Medulla oblongata (tissue), 1 donor: ENCODE data around the gene LARP1.
"Not testable (repeated sequence)": the region's sequence is repeated elsewhere in the genome, so short reads cannot be mapped to it uniquely, and the experiment has no call there.

Source experiments
- DNase-seq: peaks from one replicate; pipeline ENCODE4 v3.0.0-alpha.2; 2015; ENCODE audit errors: extremely low spot score

The LARP1 gene

DNA sequence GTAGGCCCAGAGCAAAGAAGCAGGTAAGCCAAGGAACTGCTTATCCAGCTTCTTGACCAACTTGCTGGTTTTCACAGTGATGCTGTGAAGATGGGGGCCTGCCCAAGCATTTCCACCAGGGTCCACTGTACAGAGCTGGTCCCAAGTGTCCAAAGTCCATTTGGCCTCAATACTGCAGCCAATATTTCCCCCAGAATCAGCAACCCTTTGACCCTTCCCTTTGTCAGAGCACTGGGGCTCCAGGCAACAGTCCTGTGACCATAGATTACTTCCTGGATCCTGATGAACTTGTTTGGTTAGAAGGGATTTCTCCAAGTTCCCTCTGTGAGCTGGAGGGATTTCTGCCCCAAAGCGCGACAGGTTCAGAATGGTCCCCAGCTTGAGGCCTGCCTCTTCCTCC, 68.9 kb downstream of the LARP1 start:
- no peak for DNase-seq

DNA sequence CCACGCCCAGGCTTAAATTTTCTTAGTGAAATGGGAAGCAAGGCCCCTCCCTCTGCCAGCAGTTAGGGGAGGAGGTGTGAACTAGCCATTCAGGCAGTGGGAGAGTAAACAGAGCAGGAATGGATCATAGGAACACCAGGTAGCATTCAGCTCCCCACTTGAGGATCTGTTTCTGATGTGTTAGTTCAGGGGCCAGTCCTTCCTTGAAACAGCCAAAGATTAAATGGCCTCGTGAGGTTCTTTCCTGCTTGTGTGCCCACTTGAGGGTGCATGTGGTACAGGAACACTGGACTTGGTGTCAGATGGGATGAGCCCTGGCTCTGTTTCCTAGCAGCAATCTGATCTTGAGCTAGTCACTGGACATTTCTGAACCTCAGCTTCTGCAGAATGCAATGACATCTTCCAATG, 74.0 kb downstream of the LARP1 start:
- no peak for DNase-seq

DNA sequence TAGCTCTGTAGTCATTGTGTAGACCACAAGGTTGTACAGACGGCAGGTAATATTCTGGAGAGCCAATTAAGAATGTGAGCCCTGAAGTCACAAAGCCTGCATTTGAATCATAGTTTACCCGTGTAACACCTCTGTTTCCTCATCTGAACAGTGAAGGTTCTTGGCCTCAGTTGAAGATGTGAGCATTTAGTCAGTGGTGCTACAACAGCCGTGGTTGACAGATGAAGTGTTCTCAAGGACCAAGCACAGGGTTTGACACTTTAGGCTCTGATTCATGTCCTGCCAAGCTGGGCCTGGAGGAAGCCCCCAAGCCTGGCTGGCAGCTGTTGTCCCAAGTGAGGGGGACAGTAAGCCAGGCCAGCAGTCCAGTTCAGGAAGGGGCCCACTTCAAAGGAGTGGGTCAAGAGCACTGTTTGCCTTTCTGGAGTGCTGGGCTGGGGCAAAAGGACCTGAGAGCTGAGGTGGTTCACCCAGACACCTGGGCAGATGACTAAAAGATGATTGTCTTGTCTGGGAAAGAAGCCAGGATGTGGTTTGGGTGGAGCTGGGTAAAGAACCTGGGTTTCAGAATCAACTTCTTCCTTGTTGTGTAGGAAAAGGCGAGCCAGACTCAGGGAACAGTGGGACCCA, 74.5 kb downstream of the LARP1 start:
- DNase-seq = no peak

DNA sequence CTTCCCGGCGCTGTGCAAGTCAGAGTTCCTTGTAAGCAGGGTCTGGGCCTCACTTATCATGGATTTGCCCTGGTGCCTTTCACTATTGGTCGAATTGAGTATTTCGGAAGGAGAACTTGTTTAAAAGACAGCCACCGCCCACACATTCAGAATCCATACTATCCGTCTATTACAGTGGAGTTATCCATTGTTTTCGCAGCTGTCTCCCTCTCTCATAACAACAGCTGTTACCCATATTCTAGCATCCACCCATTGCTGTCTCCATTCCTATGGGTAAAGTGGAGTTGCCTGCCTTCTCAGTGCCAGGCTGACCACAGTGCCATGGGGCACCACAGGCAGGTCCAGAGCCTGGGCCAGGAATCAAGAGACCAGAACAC, 75.0 kb downstream of the LARP1 start:
- no peak for DNase-seq

DNA sequence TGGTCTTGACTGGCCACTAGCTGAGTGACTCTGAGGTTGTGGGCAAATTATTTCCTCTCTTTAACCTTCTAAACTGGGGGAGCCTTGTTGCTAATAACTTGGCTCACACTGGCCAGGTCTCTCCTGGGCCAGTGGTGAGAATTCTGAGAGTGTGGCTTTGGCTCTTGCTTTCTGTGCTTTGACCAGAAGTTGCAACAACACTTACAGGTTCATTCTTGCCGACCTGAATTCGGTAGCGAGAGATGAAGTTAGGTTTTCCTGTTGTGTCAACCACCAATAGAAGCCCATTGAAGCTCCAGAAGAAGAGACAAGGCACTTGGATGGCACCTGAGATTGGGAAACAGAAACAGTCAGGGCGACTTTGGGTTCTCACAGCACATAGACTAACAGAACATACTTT, 75.4 kb downstream of the LARP1 start:
- no peak for DNase-seq

DNA sequence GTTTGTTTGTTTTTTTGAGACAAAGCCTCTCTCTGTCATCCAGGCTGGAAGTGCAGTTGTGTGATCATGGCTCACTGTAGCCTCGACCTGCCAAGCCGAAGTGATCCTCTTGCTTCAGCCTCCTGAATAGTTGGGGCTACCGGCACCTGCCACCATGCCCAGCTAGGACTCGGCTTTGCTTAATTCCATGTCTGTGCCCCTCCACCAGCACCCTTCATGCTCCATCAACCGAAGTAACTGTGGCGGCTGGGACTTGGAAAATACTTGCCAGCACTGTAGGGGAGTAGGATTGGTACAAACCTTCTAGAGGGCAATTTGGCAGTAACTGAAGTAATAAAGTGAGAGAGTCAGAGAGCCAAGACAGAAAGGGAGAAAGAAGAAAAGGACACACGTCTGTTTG, 76.3 kb downstream of the LARP1 start:
- DNase-seq = no peak

DNA sequence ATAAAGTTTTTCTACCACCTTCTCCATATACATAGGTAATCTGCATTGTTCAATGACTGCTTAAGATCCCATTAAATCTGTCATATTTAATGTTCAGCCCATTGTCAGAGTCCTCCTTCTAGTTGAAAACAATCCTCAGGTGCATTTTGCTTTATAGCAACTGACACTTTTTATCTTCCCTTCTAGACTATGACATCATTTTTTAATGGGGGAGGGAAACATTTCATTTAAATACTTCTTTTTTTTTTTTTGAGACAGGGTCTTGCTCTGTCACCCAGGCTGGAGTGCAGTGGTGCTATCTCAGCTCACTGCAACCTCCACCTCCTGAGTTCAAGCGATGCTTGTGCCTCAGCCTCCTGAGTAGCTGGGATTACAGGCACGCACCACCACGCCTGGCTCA, 77.6 kb downstream of the LARP1 start:
- DNase-seq = not testable (repeated sequence)

DNA sequence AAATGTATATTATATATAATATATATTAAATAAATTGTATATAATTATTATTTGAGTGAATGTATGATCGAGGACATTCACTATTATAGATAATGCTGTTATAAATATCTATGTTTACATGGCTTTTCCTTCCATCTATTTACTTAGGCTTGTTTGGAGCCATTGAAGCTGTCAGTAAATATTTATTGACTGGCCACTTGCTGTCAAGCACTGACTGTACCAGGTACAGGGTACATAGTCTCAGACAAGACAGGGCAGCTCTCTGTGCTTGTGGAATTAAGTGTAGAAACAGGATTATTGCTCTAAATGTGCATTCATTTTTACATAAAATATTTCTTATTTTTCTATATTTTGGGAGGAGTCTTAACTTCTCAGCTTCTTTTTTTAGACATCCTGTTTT, 78.9 kb downstream of the LARP1 start:
- no peak for DNase-seq

DNA sequence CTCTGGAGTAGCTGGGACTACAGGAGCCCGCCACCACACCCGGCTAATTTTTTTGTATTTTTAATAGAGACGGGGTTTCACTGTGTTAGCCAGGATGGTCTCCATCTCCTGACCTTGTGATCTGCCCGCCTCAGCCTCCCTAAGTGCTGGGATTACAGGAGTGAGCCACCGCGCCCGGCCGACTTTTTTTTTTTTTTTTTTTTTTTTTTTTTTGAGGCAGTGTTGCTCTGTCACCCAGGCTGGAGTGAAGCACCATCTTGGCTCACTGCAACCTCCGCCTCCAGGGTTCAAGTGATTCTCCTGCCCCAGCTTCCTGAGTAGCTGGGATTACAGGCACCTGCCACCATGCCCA, 80.5 kb downstream of the LARP1 start:
- DNase-seq = not testable (repeated sequence)

DNA sequence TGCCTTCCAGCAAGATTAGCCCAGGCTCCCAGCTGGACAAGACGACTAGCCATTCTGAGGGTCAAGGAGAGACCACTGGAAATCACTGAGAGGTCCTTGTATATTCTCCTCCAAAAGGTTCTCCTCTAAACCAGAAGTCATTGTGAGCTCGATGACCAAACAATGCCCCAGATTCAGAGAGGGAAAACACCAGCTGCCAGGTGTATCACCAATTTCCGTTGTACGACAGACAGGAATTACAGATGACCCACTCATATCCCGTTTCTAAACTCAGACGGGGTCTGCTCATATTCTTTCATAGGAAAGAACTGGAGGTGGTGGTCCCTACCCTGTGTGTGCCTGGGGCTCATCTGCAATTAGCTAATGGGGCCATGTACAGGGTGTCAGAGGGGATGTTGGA, 81.0 kb downstream of the LARP1 start:
- no peak for DNase-seq

DNA sequence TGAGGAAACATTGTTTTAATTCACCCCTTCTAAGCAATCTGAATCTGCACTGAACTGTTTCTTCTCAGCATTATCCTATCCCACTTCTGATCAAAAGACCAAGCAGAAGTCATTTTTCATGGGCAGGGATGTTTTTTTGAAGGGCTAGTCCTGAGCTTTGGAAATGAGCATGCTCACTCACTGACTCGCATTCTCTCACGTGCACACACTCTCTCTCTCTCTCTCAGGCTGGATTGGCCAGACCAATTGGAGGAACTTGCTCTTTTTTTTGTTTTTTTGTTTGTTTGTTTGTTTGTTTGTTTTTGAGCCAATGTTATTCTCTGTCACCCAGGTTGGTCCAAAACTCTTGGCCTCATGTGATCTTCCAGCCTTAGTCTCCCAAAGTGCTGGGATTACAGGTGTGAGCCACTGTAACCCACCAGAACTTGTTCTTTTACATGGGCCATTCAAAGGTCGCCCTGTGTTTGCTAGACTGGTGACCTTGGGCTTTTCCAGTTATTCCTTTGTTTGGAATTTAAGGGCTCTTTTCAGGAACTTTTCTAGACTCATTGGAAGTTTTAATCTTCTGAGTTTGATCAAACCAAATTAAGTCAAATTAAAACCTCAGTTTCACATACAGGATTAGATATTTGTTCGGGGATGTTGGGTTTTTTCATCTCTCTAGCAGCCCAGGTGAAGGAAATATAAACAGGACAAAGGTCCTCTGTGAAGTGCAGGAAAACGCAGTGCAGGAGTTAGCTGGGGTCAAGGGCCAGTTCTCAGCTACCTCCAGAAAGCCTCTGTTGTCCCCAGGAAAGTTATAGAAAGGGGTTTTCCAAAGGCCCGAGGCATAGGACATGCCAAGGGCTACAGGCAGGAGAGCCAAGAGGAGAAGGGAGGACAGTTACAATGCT, 82.1 kb downstream of the LARP1 start:
- no peak for DNase-seq

DNA sequence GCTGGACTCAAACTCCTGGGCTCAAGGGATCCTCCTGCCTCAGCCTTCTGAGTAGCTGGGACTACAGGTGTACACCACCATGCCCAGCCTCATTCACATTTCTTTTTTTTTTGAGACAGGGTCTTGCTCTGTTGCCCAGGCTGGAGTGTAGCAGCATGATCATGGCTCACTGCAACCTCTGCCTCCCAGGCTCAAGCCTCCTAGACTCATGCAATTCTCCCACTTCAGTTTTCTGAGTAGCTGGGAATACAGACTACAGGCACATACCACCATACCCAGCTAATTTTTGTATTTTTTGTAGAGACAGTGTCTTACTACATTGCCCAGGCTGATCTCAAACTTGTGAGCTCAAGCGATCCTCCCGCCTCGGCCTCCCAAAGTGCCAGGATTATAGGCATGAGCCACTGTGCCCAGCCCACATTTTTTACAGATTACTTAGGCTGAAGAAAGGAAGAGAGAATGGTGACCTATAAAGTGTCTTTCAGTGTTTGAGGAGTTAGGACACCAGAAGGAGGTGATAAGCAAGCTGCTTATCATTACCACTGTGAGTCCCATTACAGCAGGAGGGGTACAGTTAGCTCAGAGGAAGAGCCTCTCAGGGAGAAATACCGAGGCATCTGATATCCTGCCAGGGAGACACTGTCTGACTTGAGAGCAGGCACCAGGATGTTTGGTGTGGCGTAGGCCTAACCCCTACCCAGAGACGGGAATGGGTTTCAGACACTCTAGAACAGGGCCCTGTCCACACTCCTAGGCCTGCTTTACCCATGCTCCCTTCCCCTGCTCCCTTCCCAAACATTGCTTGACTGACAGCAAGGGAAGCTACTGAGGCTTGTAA, 85.5 kb downstream of the LARP1 start:
- DNase-seq = no peak

DNA sequence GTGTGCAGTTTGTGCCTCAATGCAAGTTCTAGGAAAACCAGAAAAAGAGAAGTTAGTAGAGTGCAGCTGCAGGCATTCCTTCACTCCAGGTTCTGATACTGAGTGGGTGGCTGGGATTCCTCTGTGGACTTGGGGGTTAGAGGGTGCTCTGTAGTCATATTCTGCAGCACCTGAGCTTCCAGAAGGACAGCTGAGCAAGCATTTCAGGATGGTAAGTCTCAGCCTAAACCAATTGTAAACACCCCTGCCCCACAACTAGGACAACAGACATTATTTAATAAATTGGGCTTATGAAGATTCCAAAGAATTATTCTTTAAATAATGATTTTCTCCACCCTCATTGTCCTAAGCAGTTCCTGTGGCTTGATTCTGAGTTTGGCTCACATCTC, 86.1 kb downstream of the LARP1 start:
- DNase-seq = no peak

DNA sequence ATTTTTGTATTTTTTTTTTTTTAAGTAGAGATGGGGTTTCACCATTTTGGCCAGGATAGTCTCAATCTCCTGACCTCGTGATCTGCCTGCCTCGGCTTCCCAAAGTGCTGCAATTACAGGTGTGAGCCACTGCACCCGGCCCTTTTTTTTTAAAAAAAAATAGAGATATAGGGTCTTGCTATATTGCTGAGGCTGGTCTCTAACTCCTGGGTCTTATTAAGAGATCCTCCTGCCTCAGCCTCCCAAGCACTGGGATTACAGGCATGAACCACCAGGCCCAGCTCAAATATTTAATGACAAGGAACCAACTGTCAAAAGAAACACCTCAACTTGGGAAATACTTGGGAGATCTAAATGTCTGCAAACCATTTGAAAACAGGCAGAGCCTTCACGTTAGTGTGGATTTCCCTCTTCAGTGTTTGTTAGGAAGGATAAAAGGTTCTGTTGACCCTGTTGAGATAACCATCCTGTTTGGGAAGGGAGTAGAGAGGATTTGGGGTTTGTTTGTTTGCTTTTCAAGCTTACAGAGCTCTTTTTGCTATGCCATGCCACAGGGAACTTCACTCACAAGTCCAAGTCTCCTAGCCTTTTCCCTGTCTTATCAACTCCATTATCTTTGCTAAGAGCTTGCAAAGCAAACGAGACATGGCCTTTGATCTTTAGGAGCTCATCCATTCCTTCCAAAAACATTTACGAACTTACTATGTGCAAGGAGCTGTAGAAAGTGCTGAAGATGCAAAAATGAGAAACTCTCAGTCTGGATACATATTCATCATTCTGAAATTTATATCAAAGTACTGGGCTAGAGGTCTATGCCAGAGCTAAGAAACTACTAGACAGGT, 87.7 kb downstream of the LARP1 start:
- no peak for DNase-seq

DNA sequence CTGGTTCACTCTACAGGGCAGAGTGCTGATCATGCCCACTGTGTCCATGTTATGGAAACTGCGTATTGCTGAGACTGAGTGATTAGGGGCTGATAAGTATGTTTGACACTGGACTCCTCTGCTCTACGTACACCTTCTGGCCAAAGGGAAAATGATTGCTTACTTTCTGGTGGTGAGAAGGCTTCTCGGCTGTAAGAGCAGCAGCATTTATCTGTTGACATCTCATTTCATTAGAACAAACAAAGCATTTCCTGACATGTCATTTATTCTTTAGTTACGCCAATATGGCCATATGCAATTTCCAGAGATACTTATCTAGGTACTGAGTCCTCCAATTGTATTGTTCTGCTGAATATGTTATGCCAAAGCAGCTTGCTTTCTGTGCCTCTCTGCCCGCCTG, 89.6 kb downstream of the LARP1 start:
- no peak for DNase-seq

DNA sequence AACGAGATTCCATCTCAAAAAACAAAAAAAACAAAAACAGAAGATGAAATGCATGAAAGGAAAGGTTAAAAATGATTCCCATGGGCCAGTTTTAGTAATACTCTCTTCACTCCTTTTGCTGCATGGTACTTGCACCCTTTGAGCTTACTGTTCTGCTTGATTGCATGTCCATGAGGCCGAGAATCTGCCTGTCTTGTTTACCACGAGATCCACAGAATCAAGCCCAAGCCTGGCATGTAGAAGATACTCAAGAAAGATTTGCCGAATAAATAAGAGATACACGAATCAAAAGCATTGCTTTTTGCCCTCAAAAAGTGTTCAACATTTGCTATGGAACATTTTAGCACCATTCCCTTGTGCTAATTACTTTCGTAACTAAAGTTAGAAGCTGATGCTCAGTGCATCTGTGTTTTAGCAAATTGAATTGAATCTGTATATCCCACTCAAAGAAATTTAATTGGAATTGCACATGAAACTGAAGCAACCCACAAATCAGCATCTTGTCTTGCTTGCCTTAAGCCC, 94.1 kb downstream of the LARP1 start:
- DNase-seq = peak; percentile 54

DNA sequence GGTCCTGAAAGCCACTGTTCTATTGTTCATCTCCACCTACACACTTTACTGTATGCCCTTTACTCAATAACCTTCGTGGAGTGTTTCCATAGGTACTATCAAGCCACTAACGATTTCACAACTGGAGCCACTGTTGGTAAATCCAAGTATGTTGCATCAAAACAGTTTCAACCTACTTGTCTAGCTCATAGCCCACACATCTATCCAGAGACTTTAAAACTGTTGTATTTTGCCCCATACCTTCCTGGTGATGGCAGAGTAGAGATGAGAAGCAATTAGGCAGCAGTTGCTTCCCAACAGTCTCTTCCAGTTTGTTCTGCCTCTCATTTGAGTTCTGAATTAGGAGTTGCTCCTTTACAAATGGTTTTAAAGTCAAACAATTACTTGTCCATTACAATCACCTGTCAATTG, 94.6 kb downstream of the LARP1 start:
- DNase-seq = peak; percentile 69

DNA sequence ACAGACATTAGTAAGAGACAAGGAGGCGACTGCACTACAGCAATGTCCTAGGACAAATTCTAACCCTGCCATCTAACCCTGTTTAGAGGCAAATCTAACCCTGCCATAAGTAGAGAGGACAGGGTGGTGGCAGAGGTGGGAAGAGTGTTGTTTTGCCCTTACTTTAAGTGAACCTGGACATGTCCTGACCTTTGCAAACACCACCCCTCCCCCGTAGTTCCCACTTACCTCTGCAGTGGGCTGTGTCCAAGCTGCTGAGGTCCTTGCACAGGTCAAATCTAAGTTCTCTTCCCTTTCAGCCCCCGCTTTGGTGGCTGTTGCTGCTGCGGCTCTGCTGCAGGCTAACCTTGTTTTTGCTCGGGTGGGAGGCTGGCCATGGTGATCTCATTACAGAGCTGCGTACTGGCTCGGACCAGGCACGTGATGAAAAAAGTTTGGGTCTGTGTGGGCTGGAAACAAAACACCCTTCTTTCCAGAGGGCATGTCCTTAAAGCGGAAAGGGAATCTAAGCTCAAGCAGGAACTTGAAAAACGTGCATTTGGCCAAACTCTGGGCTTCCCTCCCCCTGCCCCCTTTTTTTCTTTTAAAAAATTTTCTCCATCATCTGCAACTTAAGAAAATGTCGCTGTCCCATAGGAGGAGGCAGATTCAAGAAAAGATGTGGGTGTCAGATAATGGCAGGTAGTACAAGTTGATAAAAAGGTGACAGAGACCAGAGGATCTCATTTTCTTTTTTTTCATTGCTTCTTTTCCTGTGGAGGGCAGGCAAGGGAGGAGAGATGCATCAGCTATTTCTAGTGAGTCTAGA, 95.3 kb downstream of the LARP1 start, which contains the start of gene FAXDC2:
TSS of gene FAXDC2 (minus strand) at position 349 of the 808 bp plus-strand sequence. CDS start 12,425 bp downstream, outside the sequence.
- DNase-seq = peak; percentile 93

DNA sequence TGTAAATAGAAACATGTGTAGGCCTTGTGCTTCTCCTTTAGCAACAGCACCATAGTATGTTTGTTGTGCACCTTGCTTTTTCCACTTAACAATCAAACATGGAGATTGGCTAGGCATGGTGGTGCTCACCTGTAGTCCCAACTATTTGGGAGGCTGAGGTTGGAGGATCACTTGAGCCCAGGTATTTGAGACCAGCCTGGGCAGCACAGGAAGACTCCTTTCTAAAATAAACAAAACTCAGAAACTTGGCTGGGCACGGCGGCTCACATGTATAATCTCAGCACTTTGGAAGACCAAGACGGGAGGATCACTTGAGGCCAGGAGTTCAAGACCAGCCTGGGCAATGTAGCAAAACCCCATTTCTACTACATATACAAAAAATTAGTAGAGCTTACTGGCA, 96.2 kb downstream of the LARP1 start:
- DNase-seq = no peak

DNA sequence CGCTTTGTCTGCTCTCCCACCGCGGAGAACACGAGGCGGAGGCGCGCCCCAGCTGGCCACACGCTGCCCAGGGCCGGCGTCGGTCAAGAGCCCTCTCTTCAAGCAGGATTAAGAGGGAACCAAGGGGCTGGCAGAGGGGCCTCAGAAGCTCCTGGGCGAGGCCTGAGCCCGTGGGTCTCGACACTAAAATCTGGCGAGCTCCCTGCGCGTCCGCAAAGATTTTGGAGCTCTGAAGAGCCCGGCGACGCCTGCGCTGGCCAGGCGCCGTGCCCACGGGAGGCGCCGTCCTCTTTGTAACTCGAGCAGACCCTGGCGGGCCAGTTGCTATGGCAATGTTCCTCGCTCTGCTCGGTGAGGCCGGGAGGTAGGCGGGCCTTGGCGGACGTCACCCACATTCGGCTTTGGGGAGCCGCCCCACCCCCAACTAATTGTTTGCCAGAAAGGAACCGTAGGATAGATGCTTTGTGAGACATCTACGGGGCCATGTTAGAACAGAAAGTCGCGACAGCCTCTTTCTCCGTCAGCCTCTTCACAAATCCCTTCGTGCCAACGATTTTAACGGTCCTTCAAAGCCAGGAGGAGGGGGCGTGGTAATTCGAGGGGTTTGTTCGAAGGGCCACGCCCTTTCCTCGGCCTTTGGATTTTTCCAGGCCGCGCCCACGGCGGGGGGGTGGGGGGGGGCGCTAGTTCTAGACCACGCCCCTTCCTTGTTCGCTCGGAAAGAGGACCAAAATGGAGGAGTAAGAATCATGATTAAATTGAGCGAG, 102.5 kb downstream of the LARP1 start:
- peak; percentile 97 for DNase-seq
